K562 (cell line): ENCODE data around the gene UQCRH. TPM values are rescaled to one million over a fixed set of nuclear protein-coding genes. Genes with fewer than 3 reads are reported as not detected.

Source experiments
- ATAC-seq: fragments of 200-7000 bp; cut with Tn5 transposase; 3 replicates; pipeline ENCODE4 v1.9.1; 2020; ENCODE audit warnings: moderate library complexity
- BruUV-seq: library from RNA; stranded (reverse); fragments of 400-500 nt; replicated peaks from 2 replicates; lab custom pipeline; 2021; lab: Mats Ljungman, UMichigan
- CTCF ChIA-PET: fragments of 300-600 bp; formaldehyde crosslinking; extraction: SDS; loops from one replicate; lab custom pipeline; 2021; ENCODE audit warnings: low intra/inter-chr PET ratio; lab: Yijun Ruan, JAX
- POLR2A ChIA-PET: fragments of 300-600, 350-650 bp; sonication (Branson Sonifier 250); formaldehyde crosslinking; extraction: SDS; loops from one replicate; lab custom pipeline; 2021; ENCODE audit warnings: antibody characterized with exemption, inconsistent platforms; lab: Yijun Ruan, JAX
- DNase-seq, 4 experiments: peaks; one replicate each; pipeline versions ENCODE4 v3.0.0 to v3.0.0-alpha.2; 2011 to 2018; ENCODE audit warnings: low spot score in 3 of 4, mixed read lengths in 3 of 4; ENCODE audit errors: extremely low read depth in 1 of 4
- FAIRE-seq: peaks from 2 replicates; lab custom pipeline; 2011; peaks lifted over from hg19 to GRCh38; lab: Jason Lieb, UNC
- H2AFZ ChIP-seq: 2 replicates; pipeline ENCODE4 v1.6.0; 2011; ENCODE audit warnings: low read depth, low read length, control low read depth, inconsistent platforms
- H3K27ac ChIP-seq: fragments of 200-600 bp; 3 replicates; pipeline ENCODE4 v1.8.0; 2011; ENCODE audit warnings: low read depth, mild to moderate bottlenecking, control low read depth, inconsistent platforms, low read length, moderate library complexity, mixed read lengths; ENCODE audit errors: extremely low read depth
- H3K27me3 ChIP-seq, 2 experiments: fragments of 300-600 bp in 1 of 2; 2 replicates in 1 of 2; 3 replicates in 1 of 2; pipeline versions ENCODE4 v1.6.0 to v1.8.0; 2011; ENCODE audit warnings: inconsistent platforms in 2 of 2, low read length in 2 of 2, mild to moderate bottlenecking in 1 of 2, mixed read lengths in 1 of 2, moderate library complexity in 1 of 2; ENCODE audit not compliant: control insufficient read depth in 2 of 2, insufficient read depth in 2 of 2
- H3K36me3 ChIP-seq: fragments of 300-600 bp; 3 replicates; pipeline ENCODE4 v1.8.0; 2011; ENCODE audit warnings: mild to moderate bottlenecking, low read length, inconsistent platforms; ENCODE audit not compliant: control insufficient read depth, insufficient read depth
- H3K4me1 ChIP-seq, 2 experiments: fragments of 200-600 bp in 1 of 2; replicated peaks in 1 of 2; 2 replicates in 1 of 2; 3 replicates in 1 of 2; pipeline versions ENCODE4 v1.5.1 to v1.8.0; 2011; ENCODE audit warnings: inconsistent platforms in 2 of 2, low read length in 2 of 2, mild to moderate bottlenecking in 1 of 2, mixed read lengths in 1 of 2, moderate library complexity in 1 of 2; ENCODE audit not compliant: control insufficient read depth in 2 of 2, insufficient read depth in 2 of 2
- H3K4me2 ChIP-seq: 2 replicates; pipeline ENCODE4 v1.6.1; 2011; ENCODE audit warnings: low read length, control low read depth, inconsistent platforms, mixed read lengths; ENCODE audit not compliant: insufficient read depth
- H3K4me3 ChIP-seq: fragments of 200-600 bp; sonication (generic), shearing (Covaris generic); 2 replicates; pipeline ENCODE4 v1.5.1; 2016; ENCODE audit warnings: control low read depth, inconsistent platforms
- H3K79me2 ChIP-seq: fragments of 200-600 bp; 3 replicates; pipeline ENCODE4 v1.8.0; 2011; ENCODE audit warnings: low read length, inconsistent platforms; ENCODE audit not compliant: control insufficient read depth, insufficient read depth
- H3K9ac ChIP-seq, 2 experiments: 2 replicates each; pipeline versions ENCODE4 v1.6.0 to v1.6.1; 2011; ENCODE audit warnings: low read depth in 2 of 2, low read length in 2 of 2, control low read depth in 1 of 2, inconsistent platforms in 1 of 2, mild to moderate bottlenecking in 1 of 2, mixed read lengths in 1 of 2; ENCODE audit not compliant: insufficient read depth in 1 of 2
- H3K9me1 ChIP-seq: one replicate; pipeline ENCODE4 v1.6.0; 2011; ENCODE audit warnings: inconsistent platforms, mild to moderate bottlenecking, low read length, moderate library complexity; ENCODE audit not compliant: control insufficient read depth, insufficient read depth
- H3K9me3 ChIP-seq: replicated peaks from 2 replicates; pipeline ENCODE4 v1.5.1; 2011; ENCODE audit warnings: low read depth, low read length, inconsistent platforms; ENCODE audit not compliant: control insufficient read depth, insufficient read depth
- H4K20me1 ChIP-seq: replicated peaks from 2 replicates; pipeline ENCODE4 v1.6.1; 2011; ENCODE audit warnings: low read length, inconsistent platforms, mixed read lengths; ENCODE audit not compliant: control insufficient read depth, insufficient read depth
- EWSR1 ChIP-seq: fragments of 450-650 bp; IDR thresholded peaks from 2 replicates; pipeline ENCODE4 v1.6.1; 2018; ENCODE audit warnings: borderline replicate concordance, mild to moderate bottlenecking, low read depth, moderate library complexity; ENCODE audit not compliant: partially characterized antibody
- GTF2F1 ChIP-seq: IDR thresholded peaks from 2 replicates; pipeline ENCODE4 v1.6.1; 2011; ENCODE audit warnings: low read depth, low read length, improper control_type of control experiment
- KAT7 ChIP-seq: sonication (generic); formaldehyde crosslinking; IDR thresholded peaks from 2 replicates; pipeline ENCODE4 v1.8.0; 2022; ENCODE audit warnings: missing genetic modification reagents, mild to moderate bottlenecking, borderline replicate concordance
- NFE2 ChIP-seq: IDR thresholded peaks from 2 replicates; pipeline ENCODE4 v1.6.1; 2014; ENCODE audit warnings: antibody characterized with exemption, low read depth
- POU5F1 ChIP-seq: fragments of 150-350 bp; IDR thresholded peaks from 2 replicates; pipeline ENCODE4 v1.6.1; 2014; ENCODE audit warnings: borderline replicate concordance, low read length, low read depth, mild to moderate bottlenecking; ENCODE audit not compliant: partially characterized antibody
- SMARCE1 ChIP-seq: fragments of 450-650 bp; IDR thresholded peaks from 2 replicates; pipeline ENCODE4 v1.7.1; 2016; ENCODE audit warnings: mild to moderate bottlenecking
- THRAP3 ChIP-seq: fragments of 450-650 bp; IDR thresholded peaks from 2 replicates; pipeline ENCODE4 v1.6.1; 2016; ENCODE audit warnings: mild to moderate bottlenecking, inconsistent platforms, borderline replicate concordance
- ZEB2 ChIP-seq: fragments of 450-650 bp; IDR thresholded peaks from 2 replicates; pipeline ENCODE4 v1.6.1; 2016
- ZKSCAN8 ChIP-seq: fragments of 200-800 bp; sonication (Bioruptor generic); IDR thresholded peaks from 2 replicates; pipeline ENCODE4 v1.6.1; 2016; ENCODE audit warnings: missing genetic modification characterization, missing compliant biosample characterization
- ZNF23 ChIP-seq: fragments of 250-450 bp; sonication (Bioruptor Pico); IDR thresholded peaks from 2 replicates; pipeline ENCODE4 v1.4.0; 2020; ENCODE audit warnings: mild to moderate bottlenecking
- ZNF232 ChIP-seq: sonication (generic); formaldehyde crosslinking; IDR thresholded peaks from 2 replicates; pipeline ENCODE4 v1.8.0; 2022; ENCODE audit warnings: mild to moderate bottlenecking, missing genetic modification reagents
- ZNF316 ChIP-seq: fragments of 450-650 bp; IDR thresholded peaks from 2 replicates; pipeline ENCODE4 v1.6.1; 2016
- ZNF644 ChIP-seq: fragments of 200-800 bp; sonication (Bioruptor generic); IDR thresholded peaks from 2 replicates; pipeline ENCODE4 v1.6.1; 2016; ENCODE audit warnings: low read depth, missing genetic modification characterization, missing compliant biosample characterization
- ZNF766 ChIP-seq: fragments of 200-800 bp; sonication (Bioruptor generic); conservative IDR thresholded peaks from 2 replicates; pipeline ENCODE4 v1.6.1; 2016; ENCODE audit warnings: missing genetic modification characterization, missing compliant biosample characterization
- WGBS: fragments of 100-300 bp; shearing (Covaris generic); methylation state at CpG from one replicate; pipeline ENCODE4 v1.1.6; 2016; ENCODE audit warnings: low coverage, mixed read lengths; ENCODE audit not compliant: insufficient coverage; ENCODE audit errors: missing lambda C conversion rate; 5-methylcytosine and 5-hydroxymethylcytosine counted together
- in situ Hi-C: fragments of 300-500 bp; cut with MboI; formaldehyde crosslinking; loops from 4 replicates; pipeline ENCODE4 v1.15.0; 2018; ENCODE audit warnings: inconsistent platforms, mixed read lengths
- intact Hi-C: fragments of 100-400 bp; cut with micrococcal nuclease; formaldehyde crosslinking; loops from 2 replicates; pipeline ENCODE4 v1.14.2; 2022
- polyA plus RNA-seq, 8 experiments: library from polyadenylated mRNA; depleted of rRNA in 4 of 8; stranded (reverse) in 5 of 8; unstranded in 3 of 8; fragments of >200 nt; fragmentation: Nextera tagmentation in 2 of 8; fragmentation: Illumina TruSeq in 1 of 8; extraction: Ambion mirVana in 2 of 8; extraction: Trizol in 1 of 8; gene quantifications; 2 replicates each; pipeline versions ENCODE4 v1.2.1 to v1.2.3, GENCODE V29; 2011 to 2014; ENCODE audit warnings: inconsistent platforms in 1 of 8, missing spikeins in 1 of 8
- total RNA-seq, 7 experiments: library from RNA; depleted of rRNA in 6 of 7; stranded (reverse); fragments of >200 nt in 6 of 7; fragmentation: Illumina TruSeq in 2 of 7; extraction: Trizol in 2 of 7; gene quantifications; 2 replicates each; pipeline versions ENCODE4 v1.2.1 to v1.2.3, GENCODE V29; 2011 to 2021; ENCODE audit warnings: low replicate concordance in 1 of 7
- TF ChIP-seq, protein P1 (sequence below): fragments of 450-650 bp; IDR thresholded peaks from 2 replicates; pipeline ENCODE4 v1.6.1; 2016; ENCODE audit warnings: low read depth, mild to moderate bottlenecking, moderate library complexity
- TF ChIP-seq, protein P2 (sequence below): fragments of 250-450 bp; sonication (Bioruptor Pico); IDR thresholded peaks from 2 replicates; pipeline ENCODE4 v1.4.0; 2020; ENCODE audit warnings: mild to moderate bottlenecking
- TF ChIP-seq, protein P3 (sequence below): IDR thresholded peaks from 3 replicates; pipeline ENCODE4 v1.6.1; 2011; ENCODE audit warnings: borderline replicate concordance, mild to moderate bottlenecking, moderate library complexity; ENCODE audit not compliant: insufficient read length; ENCODE audit errors: extremely low read depth

The UQCRH gene
- total and polyA plus RNA-seq, 9 of the 15 experiments (the other 6 are each of a cell fraction or from before 2014, with no cell fraction given), result 1,267 to 5,184 (median 2,410) TPM

DNA sequence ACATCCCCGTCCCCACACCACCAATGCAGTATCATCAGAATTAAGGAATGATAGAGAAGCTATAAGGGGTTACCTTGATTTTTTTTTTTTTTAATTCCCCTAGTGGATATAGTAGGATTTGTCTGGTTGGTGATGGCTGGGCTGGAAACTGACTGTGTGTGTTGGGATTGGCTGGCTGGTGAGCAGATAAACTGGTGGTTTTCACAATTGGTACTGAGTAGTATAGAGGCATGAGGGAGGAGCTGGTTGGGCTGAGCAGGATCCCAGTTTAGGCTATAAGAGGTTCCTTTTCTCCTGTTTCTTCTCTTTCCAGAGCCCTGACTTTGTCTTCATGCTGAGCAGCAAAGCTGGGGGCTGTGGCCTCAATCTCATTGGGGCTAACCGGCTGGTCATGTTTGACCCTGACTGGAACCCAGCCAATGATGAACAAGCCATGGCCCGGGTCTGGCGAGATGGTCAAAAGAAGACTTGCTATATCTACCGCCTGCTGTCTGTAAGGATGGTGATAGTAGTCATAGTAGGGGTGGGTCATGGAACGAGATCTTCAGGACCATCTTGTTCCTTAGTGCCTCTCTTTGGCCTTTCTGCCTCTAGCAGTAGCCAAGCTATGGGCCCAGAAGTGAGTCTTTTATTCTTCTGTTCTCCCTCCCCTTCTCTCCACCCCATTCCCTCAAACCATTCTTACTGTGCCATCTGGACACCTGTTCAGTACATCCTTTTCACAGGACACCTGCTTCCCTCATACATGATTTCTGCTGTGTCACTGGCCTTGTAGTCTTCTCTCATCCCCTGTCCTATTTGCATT, 29.1 kb upstream of the UQCRH start:
- no TSS peak for BruUV-seq
- Histone ChIP-seq H2AFZ (no peak overlapping the region), H4K20me1 (no peaks in the 10 kb centered on the region), H3K79me2 (no peaks in the 10 kb centered on the region), H3K27ac (no peak overlapping the region), H3K4me2 (no peak overlapping the region), H3K27me3 (no peaks in the 10 kb centered on the region), H3K9ac (no peak overlapping the region), H3K4me1 (peaks cover 8 to 10% of the 10 kb centered on the region in 2 experiments; a peak in 4 of 5 replicates), H3K4me3 (no peak overlapping the region), H3K9me3 (no peaks in the 10 kb centered on the region), H3K36me3 (peaks cover 97% of the 10 kb centered on the region), H3K9me1 (peaks cover 11% of the 10 kb centered on the region)
- in situ Hi-C loops (no loop called here), intact Hi-C loops (no loop called here)
- CTCF ChIA-PET, result no interaction called here
- ATAC-seq (no peak), DNase-seq (peak in 2 of 4 experiments; percentile 43 to 52), FAIRE-seq (no peak)
- WGBS, result 85% methylated on average over 6 of the region's 6 CpGs
- POLR2A ChIA-PET, result interaction anchor here (0.7 to 22.6 kb wide), 10 partner anchors 9 to 556 kb away, joined by 3 to 410 read pairs (median 6); partner anchors contain the start of genes LRRC41 and UQCRH
- TF ChIP-seq ZKSCAN8 (CRISPR knock-in tag) (no peak), ZNF766 (CRISPR knock-in tag) (no peak), EWSR1 (no peak), GTF2F1 (no peak), ZNF232 (CRISPR knock-in tag) (no peak), POU5F1 (no peak), ZEB2 (no peak), THRAP3 (no peak), KAT7 (no peak), ZNF644 (tag) (no peak), ZNF23 (CRISPR knock-in tag) (no peak), NFE2 (peak; percentile 35; the same call in 1 of the 2 replicates), SMARCE1 (no peak), ZNF316 (peak; percentile 21; the same call in 1 of the 2 replicates)
- TF ChIP-seq, protein P1, sequence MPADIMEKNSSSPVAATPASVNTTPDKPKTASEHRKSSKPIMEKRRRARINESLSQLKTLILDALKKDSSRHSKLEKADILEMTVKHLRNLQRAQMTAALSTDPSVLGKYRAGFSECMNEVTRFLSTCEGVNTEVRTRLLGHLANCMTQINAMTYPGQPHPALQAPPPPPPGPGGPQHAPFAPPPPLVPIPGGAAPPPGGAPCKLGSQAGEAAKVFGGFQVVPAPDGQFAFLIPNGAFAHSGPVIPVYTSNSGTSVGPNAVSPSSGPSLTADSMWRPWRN, result no peak
- TF ChIP-seq, protein P2, sequence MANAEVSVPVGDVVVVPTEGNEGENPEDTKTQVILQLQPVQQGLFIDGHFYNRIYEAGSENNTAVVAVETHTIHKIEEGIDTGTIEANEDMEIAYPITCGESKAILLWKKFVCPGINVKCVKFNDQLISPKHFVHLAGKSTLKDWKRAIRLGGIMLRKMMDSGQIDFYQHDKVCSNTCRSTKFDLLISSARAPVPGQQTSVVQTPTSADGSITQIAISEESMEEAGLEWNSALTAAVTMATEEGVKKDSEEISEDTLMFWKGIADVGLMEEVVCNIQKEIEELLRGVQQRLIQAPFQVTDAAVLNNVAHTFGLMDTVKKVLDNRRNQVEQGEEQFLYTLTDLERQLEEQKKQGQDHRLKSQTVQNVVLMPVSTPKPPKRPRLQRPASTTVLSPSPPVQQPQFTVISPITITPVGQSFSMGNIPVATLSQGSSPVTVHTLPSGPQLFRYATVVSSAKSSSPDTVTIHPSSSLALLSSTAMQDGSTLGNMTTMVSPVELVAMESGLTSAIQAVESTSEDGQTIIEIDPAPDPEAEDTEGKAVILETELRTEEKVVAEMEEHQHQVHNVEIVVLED (CRISPR knock-in tag), result no peak
- TF ChIP-seq, protein P3, sequence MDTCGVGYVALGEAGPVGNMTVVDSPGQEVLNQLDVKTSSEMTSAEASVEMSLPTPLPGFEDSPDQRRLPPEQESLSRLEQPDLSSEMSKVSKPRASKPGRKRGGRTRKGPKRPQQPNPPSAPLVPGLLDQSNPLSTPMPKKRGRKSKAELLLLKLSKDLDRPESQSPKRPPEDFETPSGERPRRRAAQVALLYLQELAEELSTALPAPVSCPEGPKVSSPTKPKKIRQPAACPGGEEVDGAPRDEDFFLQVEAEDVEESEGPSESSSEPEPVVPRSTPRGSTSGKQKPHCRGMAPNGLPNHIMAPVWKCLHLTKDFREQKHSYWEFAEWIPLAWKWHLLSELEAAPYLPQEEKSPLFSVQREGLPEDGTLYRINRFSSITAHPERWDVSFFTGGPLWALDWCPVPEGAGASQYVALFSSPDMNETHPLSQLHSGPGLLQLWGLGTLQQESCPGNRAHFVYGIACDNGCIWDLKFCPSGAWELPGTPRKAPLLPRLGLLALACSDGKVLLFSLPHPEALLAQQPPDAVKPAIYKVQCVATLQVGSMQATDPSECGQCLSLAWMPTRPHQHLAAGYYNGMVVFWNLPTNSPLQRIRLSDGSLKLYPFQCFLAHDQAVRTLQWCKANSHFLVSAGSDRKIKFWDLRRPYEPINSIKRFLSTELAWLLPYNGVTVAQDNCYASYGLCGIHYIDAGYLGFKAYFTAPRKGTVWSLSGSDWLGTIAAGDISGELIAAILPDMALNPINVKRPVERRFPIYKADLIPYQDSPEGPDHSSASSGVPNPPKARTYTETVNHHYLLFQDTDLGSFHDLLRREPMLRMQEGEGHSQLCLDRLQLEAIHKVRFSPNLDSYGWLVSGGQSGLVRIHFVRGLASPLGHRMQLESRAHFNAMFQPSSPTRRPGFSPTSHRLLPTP, result no peak
